Fibroblast of lung (primary cell): Measurements from ENCODE around the gene SHISA8. TPM values are rescaled to one million over a fixed set of nuclear protein-coding genes. Genes with fewer than 3 reads are reported as not detected.

Experiments used
- DNase-seq, 2 donors: peaks; one replicate each; pipeline versions ENCODE4 v3.0.0 to v3.0.0-alpha.2; 2010; ENCODE audit warnings: low read depth in 2 of 2
- H2AFZ ChIP-seq: 2 replicates; pipeline ENCODE4 v1.5.1; 2012; ENCODE audit warnings: low read length, control low read depth, inconsistent platforms
- H3K27ac ChIP-seq: 2 replicates; pipeline ENCODE4 v1.5.1; 2011; ENCODE audit warnings: low read length, control low read depth; ENCODE audit not compliant: insufficient read depth
- H3K27me3 ChIP-seq: 2 replicates; pipeline ENCODE4 v1.5.1; 2011; ENCODE audit warnings: mild to moderate bottlenecking, low read length; ENCODE audit not compliant: control insufficient read depth, insufficient read depth
- H3K36me3 ChIP-seq: 2 replicates; pipeline ENCODE4 v1.5.1; 2011; ENCODE audit warnings: low read length; ENCODE audit not compliant: control insufficient read depth, insufficient read depth
- H3K4me1 ChIP-seq: 2 replicates; pipeline ENCODE4 v1.5.1; 2011; ENCODE audit warnings: low read length; ENCODE audit not compliant: control insufficient read depth, insufficient read depth; ENCODE audit errors: extremely low read depth
- H3K4me2 ChIP-seq: 2 replicates; pipeline ENCODE4 v1.5.1; 2011; ENCODE audit warnings: low read length, control low read depth; ENCODE audit not compliant: insufficient read depth; ENCODE audit errors: extremely low read depth
- H3K4me3 ChIP-seq, 4 experiments: fragments of 200-600 bp in 1 of 4; sonication (generic) in 1 of 4; replicated peaks in 1 of 4; 2 replicates each; pipeline ENCODE4 v1.5.1; 2011 to 2016; ENCODE audit warnings: low read length in 4 of 4, low read depth in 3 of 4, mild to moderate bottlenecking in 3 of 4, control low read depth in 2 of 4, inconsistent platforms in 1 of 4, mixed read lengths in 1 of 4; ENCODE audit not compliant: insufficient read depth in 1 of 4; ENCODE audit errors: control extremely low read depth in 1 of 4
- H3K79me2 ChIP-seq: 2 replicates; pipeline ENCODE4 v1.5.1; 2012; ENCODE audit warnings: mild to moderate bottlenecking, low read length, inconsistent platforms; ENCODE audit not compliant: control insufficient read depth, insufficient read depth
- H3K9ac ChIP-seq: 2 replicates; pipeline ENCODE4 v1.5.1; 2011; ENCODE audit warnings: mild to moderate bottlenecking, low read length, control low read depth; ENCODE audit not compliant: insufficient read depth
- H3K9me3 ChIP-seq: 2 replicates; pipeline ENCODE4 v1.5.1; 2012; ENCODE audit warnings: low read depth, low read length; ENCODE audit not compliant: control insufficient read depth, insufficient read depth
- H4K20me1 ChIP-seq: 2 replicates; pipeline ENCODE4 v1.5.1; 2011; ENCODE audit warnings: low read length; ENCODE audit not compliant: control insufficient read depth, insufficient read depth; ENCODE audit errors: extremely low read depth
- EZH2 ChIP-seq: IDR thresholded peaks from 2 replicates; pipeline ENCODE4 v1.5.1; 2012; ENCODE audit warnings: low read length, control low read depth, mild to moderate bottlenecking; ENCODE audit errors: missing control alignments
- polyA plus RNA-seq, 2 donors: library from polyadenylated mRNA; depleted of rRNA in 1 of 2; stranded (reverse) in 1 of 2; unstranded in 1 of 2; fragments of >200 nt; gene quantifications; 2 replicates each; pipeline ENCODE4 v1.2.1, GENCODE V29; 2011 to 2012; ENCODE audit warnings: missing spikeins in 1 of 2
- total RNA-seq: library from RNA; depleted of rRNA; stranded (reverse); fragments of >200 nt; gene quantifications from 2 replicates; pipeline ENCODE4 v1.2.1, GENCODE V29; 2014
- TF ChIP-seq, protein P1 (sequence below), 2 donors: IDR thresholded peaks in 1 of 2; conservative IDR thresholded peaks in 1 of 2; 1 replicate in 1 of 2; 2 replicates in 1 of 2; pipeline ENCODE4 v1.5.1; 2011 to 2012; ENCODE audit warnings: low read length in 2 of 2, control low read depth in 1 of 2, inconsistent platforms in 1 of 2, low read depth in 1 of 2, mild to moderate bottlenecking in 1 of 2

The SHISA8 gene
- total and polyA plus RNA-seq, 2 donors (not counting 1 experiment from before 2014, with no cell fraction given): not detected

DNA sequence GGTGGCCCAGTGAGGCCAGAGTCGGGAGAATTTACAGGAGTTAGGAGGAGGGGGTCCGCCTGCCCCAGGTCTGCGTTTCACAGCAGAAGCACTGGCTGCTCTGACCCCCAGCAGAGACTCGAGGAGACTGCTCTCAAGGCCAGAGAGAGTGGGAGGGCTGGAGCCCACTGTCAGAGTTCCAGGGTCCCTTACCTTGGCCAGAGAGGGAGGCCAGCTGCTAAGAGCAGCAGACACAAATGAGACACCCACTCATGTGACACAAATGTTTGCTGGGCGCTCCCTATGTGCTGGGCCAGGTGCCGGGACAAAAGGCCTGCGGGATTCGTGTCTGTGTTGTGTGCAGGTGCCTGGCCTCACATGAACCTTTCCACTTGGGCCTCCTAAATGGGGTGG lies 14.5 kb upstream of the SHISA8 start:
- Histone ChIP-seq H2AFZ (no peak overlapping the region), H3K4me1 (peaks cover 2% of the 10 kb centered on the region), H3K79me2 (no peaks in the 10 kb centered on the region), H3K9ac (no peak overlapping the region), H3K27ac (no peak overlapping the region), H3K9me3 (no peaks in the 10 kb centered on the region), H3K4me3 (no peak overlapping the region), H3K4me2 (no peak overlapping the region), H3K27me3 (peaks cover 6% of the 10 kb centered on the region), H3K36me3 (no peaks in the 10 kb centered on the region), H4K20me1 (no peaks in the 10 kb centered on the region)
- no peak for TF ChIP-seq EZH2
- TF ChIP-seq, protein P1, sequence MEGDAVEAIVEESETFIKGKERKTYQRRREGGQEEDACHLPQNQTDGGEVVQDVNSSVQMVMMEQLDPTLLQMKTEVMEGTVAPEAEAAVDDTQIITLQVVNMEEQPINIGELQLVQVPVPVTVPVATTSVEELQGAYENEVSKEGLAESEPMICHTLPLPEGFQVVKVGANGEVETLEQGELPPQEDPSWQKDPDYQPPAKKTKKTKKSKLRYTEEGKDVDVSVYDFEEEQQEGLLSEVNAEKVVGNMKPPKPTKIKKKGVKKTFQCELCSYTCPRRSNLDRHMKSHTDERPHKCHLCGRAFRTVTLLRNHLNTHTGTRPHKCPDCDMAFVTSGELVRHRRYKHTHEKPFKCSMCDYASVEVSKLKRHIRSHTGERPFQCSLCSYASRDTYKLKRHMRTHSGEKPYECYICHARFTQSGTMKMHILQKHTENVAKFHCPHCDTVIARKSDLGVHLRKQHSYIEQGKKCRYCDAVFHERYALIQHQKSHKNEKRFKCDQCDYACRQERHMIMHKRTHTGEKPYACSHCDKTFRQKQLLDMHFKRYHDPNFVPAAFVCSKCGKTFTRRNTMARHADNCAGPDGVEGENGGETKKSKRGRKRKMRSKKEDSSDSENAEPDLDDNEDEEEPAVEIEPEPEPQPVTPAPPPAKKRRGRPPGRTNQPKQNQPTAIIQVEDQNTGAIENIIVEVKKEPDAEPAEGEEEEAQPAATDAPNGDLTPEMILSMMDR (conservative IDR thresholded peaks at IDR 0.05 in 1 of 2, IDR thresholded peaks at IDR 0.05 in 1 of 2; ENCODE audit: low read depth in 1 of 2, low read length in 2 of 2): no peak
- no peak for DNase-seq

DNA sequence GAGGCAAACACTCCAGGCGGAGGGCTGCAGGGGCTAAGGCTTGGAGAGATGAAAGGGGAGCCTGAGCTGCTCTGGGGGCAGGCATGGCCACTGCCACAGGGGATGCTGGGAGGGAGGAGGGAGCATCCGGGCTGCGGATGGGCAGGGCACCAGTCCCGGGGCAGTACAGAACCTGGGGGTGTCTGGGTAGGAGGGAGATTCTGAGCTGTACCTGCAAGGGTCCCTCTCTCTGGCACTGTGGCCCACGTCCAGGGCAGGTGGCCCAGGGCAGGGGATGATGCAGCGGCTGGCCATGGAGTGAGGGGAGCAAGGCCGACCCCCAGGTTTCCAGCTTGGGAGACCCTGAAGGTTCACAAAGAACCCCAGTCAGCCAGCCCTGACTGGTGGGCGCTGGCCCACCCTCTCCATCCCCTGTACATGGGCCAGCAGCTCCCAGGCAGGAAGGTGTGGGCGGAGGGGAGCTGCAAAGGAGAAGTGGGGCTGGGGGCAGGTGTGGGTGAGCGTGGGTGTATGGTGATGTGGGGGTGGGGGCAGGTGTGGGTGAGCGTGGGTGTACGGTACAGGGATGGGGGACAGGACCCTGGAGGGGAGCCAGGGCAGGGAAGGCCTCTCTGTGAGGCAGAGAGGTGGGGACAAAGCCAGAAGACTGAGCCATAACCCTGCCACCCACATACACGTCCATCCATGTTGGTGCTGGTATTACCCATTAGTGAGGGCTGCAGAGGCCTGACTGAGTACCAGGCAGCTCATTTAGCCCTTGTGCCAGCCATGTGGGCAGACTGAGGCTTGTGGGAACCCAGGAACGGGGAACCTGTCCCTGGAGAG lies 13.9 kb upstream of the SHISA8 start:
- H3K9ac ChIP-seq: no peak overlapping the region
- H3K79me2 ChIP-seq: no peaks in the 10 kb centered on the region
- peaks cover 6% of the 10 kb centered on the region for H3K27me3 ChIP-seq
- H3K4me1 ChIP-seq: peaks cover 2% of the 10 kb centered on the region
- DNase-seq: no peak
- no peaks in the 10 kb centered on the region for H4K20me1 ChIP-seq
- H3K4me3 ChIP-seq: no peak overlapping the region
- H3K4me2 ChIP-seq: no peak overlapping the region
- H3K27ac ChIP-seq: no peak overlapping the region
- no peak overlapping the region for H2AFZ ChIP-seq
- H3K9me3 ChIP-seq: no peaks in the 10 kb centered on the region
- no peaks in the 10 kb centered on the region for H3K36me3 ChIP-seq
- no peak for TF ChIP-seq EZH2
- TF ChIP-seq, protein P1 (conservative IDR thresholded peaks at IDR 0.05 in 1 of 2, IDR thresholded peaks at IDR 0.05 in 1 of 2; ENCODE audit: low read depth in 1 of 2, low read length in 2 of 2): no peak

DNA sequence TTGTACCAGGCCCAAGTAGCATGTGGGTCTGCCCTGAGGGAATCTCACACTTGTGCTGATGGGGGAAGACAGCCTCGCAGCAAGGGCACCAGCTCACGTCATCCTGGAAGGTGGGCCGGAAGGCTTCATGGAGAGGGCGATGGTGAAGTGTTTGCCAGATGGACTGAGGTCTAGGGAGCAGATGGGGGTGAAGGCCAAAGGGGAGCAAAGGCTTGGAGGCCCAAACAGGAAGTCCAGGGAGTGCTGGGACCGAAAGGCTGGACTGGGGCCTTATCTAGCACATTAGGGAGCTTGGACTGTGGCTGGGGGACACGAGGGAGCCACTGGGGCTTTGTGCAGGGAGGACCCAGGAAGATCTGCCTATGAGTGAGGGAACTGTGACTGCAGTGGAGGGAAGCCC lies 12.9 kb upstream of the SHISA8 start:
- Histone ChIP-seq H3K9me3 (no peaks in the 10 kb centered on the region), H3K27ac (no peak overlapping the region), H3K4me2 (no peak overlapping the region), H3K27me3 (peaks cover 6% of the 10 kb centered on the region), H4K20me1 (no peaks in the 10 kb centered on the region), H3K4me1 (peaks cover 2% of the 10 kb centered on the region), H3K36me3 (no peaks in the 10 kb centered on the region), H3K79me2 (no peaks in the 10 kb centered on the region), H3K4me3 (no peak overlapping the region), H2AFZ (no peak overlapping the region), H3K9ac (no peak overlapping the region)
- no peak for DNase-seq
- TF ChIP-seq EZH2: no peak
- TF ChIP-seq, protein P1 (conservative IDR thresholded peaks at IDR 0.05 in 1 of 2, IDR thresholded peaks at IDR 0.05 in 1 of 2; ENCODE audit: low read depth in 1 of 2, low read length in 2 of 2): no peak
